Measurements from ENCODE around the gene ZDHHC22.

The ZDHHC22 gene

GRCh38 chr14:77100961-77101360, 40.6 kb downstream of the ZDHHC22 start:
- DNase-seq: no peak

- no peak for DNase-seq
Observed at GRCh38 chr14:77099425-77100167, 42.0 kb downstream of the ZDHHC22 start.

- no peak for DNase-seq
Observed at GRCh38 chr14:77098529-77099353, 42.9 kb downstream of the ZDHHC22 start.

- DNase-seq: peak; percentile 99
Observed at GRCh38 chr14:77097700-77098528, 43.7 kb downstream of the ZDHHC22 start, which contains the start of gene CIPC. Gene CIPC, plus strand, starts transcription at chr14:77098258. Its CDS starts 7,451 bp downstream, at chr14:77105709.

GRCh38 chr14:77097006-77097699, 44.4 kb downstream of the ZDHHC22 start:
- peak; percentile 50 for DNase-seq

- peak; percentile 78 for DNase-seq
Observed at GRCh38 chr14:77094672-77095284, 46.8 kb downstream of the ZDHHC22 start.

- no peak for DNase-seq
Observed at GRCh38 chr14:77092676-77093075, 48.9 kb downstream of the ZDHHC22 start.

- DNase-seq: no peak
Observed at GRCh38 chr14:77091518-77091917, 50.1 kb downstream of the ZDHHC22 start.

GRCh38 chr14:77088645-77089044, 52.9 kb downstream of the ZDHHC22 start:
- no peak for DNase-seq

GRCh38 chr14:77088219-77088618, 53.4 kb downstream of the ZDHHC22 start:
- DNase-seq: no peak

GRCh38 chr14:77087631-77088030, 54.0 kb downstream of the ZDHHC22 start:
- DNase-seq: no peak

- no peak for DNase-seq
Observed at GRCh38 chr14:77086951-77087350, 54.6 kb downstream of the ZDHHC22 start.

GRCh38 chr14:77086017-77086727, 55.4 kb downstream of the ZDHHC22 start:
- peak; percentile 33 for DNase-seq

GRCh38 chr14:77085538-77085937, 56.1 kb downstream of the ZDHHC22 start:
- no peak for DNase-seq

- no peak for DNase-seq
Observed at GRCh38 chr14:77084985-77085384, 56.6 kb downstream of the ZDHHC22 start.

- DNase-seq: no peak
Observed at GRCh38 chr14:77083082-77083481, 58.5 kb downstream of the ZDHHC22 start.

- no peak for DNase-seq
Observed at GRCh38 chr14:77082356-77082755, 59.2 kb downstream of the ZDHHC22 start.
